A673 (cell line): ENCODE results near the gene LPP.

Source experiments
- CTCF ChIP-seq: fragments of 300-800, 200-600 bp; sonication (generic); conservative IDR thresholded peaks from 2 replicates; pipeline ENCODE4 v1.5.1; 2017; ENCODE audit warnings: low read depth, mild to moderate bottlenecking, antibody characterized with exemption, low read length, moderate library complexity, mixed read lengths
- EZH2 ChIP-seq: fragments of 200-600 bp; sonication (generic); IDR thresholded peaks from 2 replicates; pipeline ENCODE4 v1.6.1; 2017; ENCODE audit warnings: borderline replicate concordance, low read depth, mild to moderate bottlenecking, mixed read lengths, antibody characterized with exemption, low read length; ENCODE audit not compliant: poor library complexity, severe bottlenecking

DNA sequence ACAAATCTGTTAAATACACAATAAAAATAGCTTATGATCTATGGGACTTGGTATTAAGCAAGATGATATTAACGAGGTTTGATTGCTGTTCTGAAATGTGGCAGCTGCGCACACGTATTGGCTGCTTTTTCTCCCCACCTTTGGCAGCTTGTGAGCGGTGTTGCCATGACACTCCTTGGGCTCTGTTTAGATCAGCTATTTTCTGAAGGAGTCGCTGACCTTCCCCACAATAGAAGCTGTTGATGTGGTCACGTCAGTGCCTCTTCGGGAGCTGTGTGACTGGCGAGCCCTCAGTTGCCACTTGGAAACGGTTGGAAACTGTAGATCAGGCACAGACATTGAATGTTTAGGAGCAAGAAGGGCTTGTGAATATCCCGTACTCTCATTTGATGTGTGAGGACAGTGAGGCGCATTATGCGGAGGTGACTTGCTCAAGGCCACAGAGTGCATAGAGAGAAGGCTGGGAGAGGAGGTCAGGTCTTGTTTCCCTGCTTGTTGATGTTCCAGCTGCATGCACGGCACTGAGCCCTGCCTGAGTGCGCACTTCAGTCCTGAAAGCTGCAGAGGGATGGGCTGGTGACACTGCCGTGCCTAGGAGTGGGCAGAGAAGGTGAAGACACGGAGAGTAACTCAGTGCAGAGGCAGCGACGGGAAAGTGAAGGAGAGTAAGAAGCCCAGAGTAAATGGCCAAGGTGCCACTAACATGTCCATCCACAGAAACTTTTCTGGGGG lies 198.4 kb downstream of the LPP start:
- TF ChIP-seq CTCF (no peak), EZH2 (no peak)
